Mesenteric fat pad (tissue), 1 donor: ENCODE results near the gene XRCC3. TPM values are rescaled to one million over a fixed set of nuclear protein-coding genes. Genes with fewer than 3 reads are reported as not detected.

Experiments
- DNase-seq: peaks from one replicate; pipeline ENCODE4 v3.0.0-alpha.2; 2020; ENCODE audit warnings: low spot score
- total RNA-seq: library from RNA; stranded (reverse); fragmentation: NEBNext Ultra II Directional; extraction: Animal tissue kit (Norgen Biotek cat#: 25700); gene quantifications from one replicate; pipeline ENCODE4 v1.2.1, GENCODE V29; 2021
- donor health status: DM: yes; HTN: yes; CAD: no.

The XRCC3 gene
- total RNA-seq, 1 donor from 2014 or later: 6.3 TPM

- DNase-seq: peak; percentile 83
Measured at GRCh38 chr14:103738701-103739451, 23.6 kb upstream of the XRCC3 start.

GRCh38 chr14:103738166-103738565 is 22.9 kb upstream of the XRCC3 start:
- DNase-seq: peak; percentile 16

GRCh38 chr14:103737432-103738045 is 22.3 kb upstream of the XRCC3 start:
- DNase-seq: peak; percentile 62

GRCh38 chr14:103736546-103737431 is 21.5 kb upstream of the XRCC3 start:
- DNase-seq: no peak

- no peak for DNase-seq
Measured at GRCh38 chr14:103735815-103736545, 20.7 kb upstream of the XRCC3 start.

- DNase-seq: no peak
Measured at GRCh38 chr14:103735439-103735814, 20.2 kb upstream of the XRCC3 start.

- no peak for DNase-seq
Measured at GRCh38 chr14:103735022-103735421, 19.8 kb upstream of the XRCC3 start.

GRCh38 chr14:103734081-103734888 is 19.0 kb upstream of the XRCC3 start:
- DNase-seq: no peak

- DNase-seq: no peak
Measured at GRCh38 chr14:103733651-103734050, 18.4 kb upstream of the XRCC3 start.

- DNase-seq: no peak
Measured at GRCh38 chr14:103732868-103733620, 17.8 kb upstream of the XRCC3 start.

- no peak for DNase-seq
Measured at GRCh38 chr14:103731916-103732867, 16.9 kb upstream of the XRCC3 start.

GRCh38 chr14:103731481-103731880 is 16.2 kb upstream of the XRCC3 start:
- no peak for DNase-seq

- no peak for DNase-seq
Measured at GRCh38 chr14:103730490-103731035, 15.3 kb upstream of the XRCC3 start.

- DNase-seq: no peak
Measured at GRCh38 chr14:103729496-103730448, 14.5 kb upstream of the XRCC3 start.

GRCh38 chr14:103728721-103729120 is 13.5 kb upstream of the XRCC3 start:
- DNase-seq: no peak

- DNase-seq: no peak
Measured at GRCh38 chr14:103728141-103728540, 12.9 kb upstream of the XRCC3 start.
